SH-SY5Y (cell line): ENCODE results near the gene EDEM2.

Experiments
- GATA2 ChIP-seq: IDR thresholded peaks from 2 replicates; pipeline ENCODE4 v1.6.1; 2011; ENCODE audit warnings: mild to moderate bottlenecking, low read depth, low read length
- GATA3 ChIP-seq: IDR thresholded peaks from 2 replicates; pipeline ENCODE4 v1.6.1; 2011; ENCODE audit warnings: low read depth, mild to moderate bottlenecking, low read length, moderate library complexity

DNA sequence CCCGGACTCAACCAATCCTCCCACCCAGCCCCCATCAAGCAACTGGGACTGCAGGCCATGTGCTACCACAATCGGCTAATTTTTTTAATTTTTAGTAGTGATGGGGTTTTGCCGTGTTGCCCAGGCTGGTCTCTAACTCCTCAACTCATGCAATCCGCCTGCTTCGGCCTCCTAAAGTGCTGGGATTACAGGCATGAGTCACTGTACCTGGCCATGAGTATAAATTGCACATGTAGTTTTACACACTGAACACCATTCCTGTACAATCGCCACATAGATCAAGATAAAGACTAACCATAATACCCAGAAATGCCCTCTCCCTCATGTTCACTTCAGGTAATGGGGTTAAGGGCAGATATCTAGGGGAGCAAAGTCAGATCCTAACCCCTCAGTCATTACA, 80.9 kb downstream of the EDEM2 start:
- TF ChIP-seq GATA2 (no peak), GATA3 (no peak)
